GM18861 (cell line): ENCODE measurements around the gene MLYCD.

Experiments
- ATAC-seq: cut with Tn5 transposase; IDR thresholded peaks from one replicate; pipeline ENCODE4 v1.9.1; 2021; ENCODE audit not compliant: unreplicated experiment

Gene MLYCD

DNA sequence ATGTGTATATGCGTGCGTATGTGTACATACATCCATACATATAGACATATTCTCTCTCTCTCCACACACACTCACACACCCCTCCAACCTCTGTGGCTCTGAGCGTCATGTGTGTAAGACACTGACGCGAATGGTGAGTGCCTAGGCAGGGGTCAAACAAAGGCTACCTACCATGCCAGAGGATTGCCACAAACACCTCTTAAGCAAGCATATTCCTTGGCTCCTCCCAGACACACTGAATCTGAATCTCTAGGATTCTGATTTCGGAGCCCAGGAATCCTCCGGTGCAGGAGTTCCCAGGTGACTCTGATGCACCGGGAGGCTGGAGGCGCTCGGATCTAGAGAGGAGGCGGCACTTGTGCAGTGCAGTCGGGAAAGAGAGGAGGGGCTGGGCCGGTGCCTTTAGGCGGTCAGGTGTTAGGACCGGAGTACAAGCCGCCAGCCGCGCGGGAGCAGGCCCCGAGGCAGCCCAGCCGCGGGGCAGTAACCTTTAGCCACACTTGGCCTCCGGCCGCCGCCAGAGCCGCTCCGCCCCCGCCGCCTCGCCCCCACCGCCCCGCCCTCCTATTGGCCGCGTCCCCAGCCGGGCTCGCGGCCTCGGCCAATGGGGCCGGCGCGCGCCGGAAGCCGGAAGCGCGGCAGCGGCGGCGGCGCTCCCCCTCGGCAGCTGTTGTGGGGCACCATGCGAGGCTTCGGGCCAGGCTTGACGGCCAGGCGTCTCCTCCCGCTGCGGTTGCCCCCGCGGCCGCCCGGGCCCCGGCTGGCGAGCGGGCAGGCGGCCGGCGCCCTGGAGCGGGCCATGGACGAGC is at the start of gene MLYCD:
Gene MLYCD, plus strand, starts transcription at position 653 of the 809 bp plus-strand sequence. Its CDS starts 30 bp downstream, at position 683.
- peak; percentile 79 for ATAC-seq

GRCh38 chr16:83849421-83849820 is 49.5 kb upstream of the MLYCD start:
- ATAC-seq, result no peak

DNA sequence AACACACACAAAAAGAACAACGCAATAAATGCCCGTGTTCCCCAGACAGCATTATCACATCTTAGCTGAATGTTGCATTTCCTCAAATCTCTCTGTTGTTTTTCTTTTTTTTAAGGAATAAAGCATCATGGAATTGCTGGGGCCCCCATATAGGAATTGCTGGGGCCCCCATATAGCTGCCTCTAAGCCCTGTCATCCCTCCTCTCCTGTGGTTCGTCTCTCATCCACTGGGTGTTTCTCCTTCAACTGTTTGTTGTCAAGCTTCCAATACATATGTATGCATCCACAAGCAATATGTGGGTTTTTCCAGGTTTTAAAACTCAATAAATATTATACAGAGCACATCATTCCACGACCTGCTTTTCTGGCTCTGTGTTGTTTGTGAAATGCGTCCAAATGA is 48.0 kb upstream of the MLYCD start:
- no peak for ATAC-seq

DNA sequence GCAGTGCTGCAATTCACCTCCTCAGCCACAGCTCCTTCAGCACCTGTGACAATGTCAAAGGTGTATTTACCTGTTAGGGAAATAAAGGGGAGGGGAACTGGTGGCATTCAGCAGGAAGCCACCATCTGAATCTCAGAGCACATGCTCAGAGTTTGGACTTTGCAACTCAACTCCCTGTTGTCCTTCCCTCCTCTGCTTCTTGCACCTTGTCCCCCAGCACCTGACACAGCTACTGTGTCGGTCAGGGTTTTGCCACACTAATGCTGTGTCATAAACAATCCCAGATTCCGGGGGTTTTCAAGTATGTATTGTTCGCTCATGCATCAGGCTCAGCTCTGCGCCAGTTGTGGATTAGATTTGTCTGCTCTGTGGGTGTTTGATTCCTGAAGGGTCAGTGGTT is 47.4 kb upstream of the MLYCD start:
- no peak for ATAC-seq

GRCh38 chr16:83852774-83853173 is 46.1 kb upstream of the MLYCD start:
- no peak for ATAC-seq

DNA sequence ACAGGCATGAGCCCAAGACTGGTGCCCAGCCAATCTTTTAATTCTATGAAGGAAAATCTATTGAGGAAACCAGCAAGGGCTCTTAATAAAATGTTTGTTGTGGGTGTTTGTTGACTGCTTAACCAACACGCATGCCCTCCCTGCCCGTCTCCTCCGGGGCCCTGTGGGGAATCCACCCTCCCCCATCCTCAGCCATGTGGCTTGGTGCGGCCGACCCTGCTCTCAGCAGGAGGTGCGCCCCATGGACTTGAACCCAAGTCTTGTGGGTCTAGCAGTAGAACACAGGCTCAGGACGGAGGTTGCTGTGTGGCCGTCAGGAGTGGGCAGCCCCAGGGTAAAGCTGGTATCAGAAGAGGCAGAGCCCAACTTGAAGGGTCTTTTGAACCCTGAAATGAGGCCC is 45.1 kb upstream of the MLYCD start:
- ATAC-seq, result no peak

- no peak for ATAC-seq
Measured at GRCh38 chr16:83854420-83854819, 44.5 kb upstream of the MLYCD start.

- ATAC-seq, result no peak
Measured at GRCh38 chr16:83856792-83857191, 42.1 kb upstream of the MLYCD start.

DNA sequence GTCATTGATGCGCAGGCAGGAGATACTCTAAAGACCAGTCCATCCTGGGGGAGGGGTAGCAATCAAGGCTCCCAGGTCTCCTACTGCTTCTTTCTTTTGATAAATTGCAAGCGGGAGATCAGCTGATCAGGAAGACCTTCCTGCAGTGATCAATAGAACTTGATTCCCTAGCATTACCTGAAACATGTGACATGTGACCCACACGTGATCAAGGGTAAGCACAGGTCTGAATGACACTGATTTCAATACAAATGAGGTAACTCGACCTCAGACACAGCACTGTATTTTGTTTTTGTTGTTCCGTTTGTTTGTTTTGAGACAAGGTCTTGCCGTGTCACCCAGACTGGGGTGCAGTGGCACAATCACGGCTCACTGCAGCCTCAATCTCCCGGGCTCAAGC is 39.6 kb upstream of the MLYCD start:
- no peak for ATAC-seq

DNA sequence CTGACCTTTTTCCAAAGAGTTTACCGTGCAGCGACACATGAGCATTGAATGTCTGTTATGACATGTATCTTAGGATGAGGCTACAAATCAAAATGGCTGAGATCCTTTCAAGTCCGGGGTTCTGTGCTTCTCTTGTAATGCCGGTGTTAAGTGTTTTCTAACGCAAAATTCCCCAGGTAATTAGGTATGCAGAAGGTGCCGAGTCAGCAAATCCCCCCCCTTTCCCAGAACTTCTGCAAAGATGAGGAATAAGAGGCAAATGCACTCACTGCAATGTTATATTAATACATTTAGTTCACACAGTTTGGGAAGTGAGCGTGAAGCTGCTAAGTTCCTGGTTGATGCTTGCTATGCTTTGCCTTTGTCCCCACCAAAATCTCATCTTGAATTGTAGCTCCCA is 36.3 kb upstream of the MLYCD start:
- ATAC-seq, result no peak

GRCh38 chr16:83863682-83864081 is 35.2 kb upstream of the MLYCD start:
- no peak for ATAC-seq

GRCh38 chr16:83870830-83871229 is 28.1 kb upstream of the MLYCD start:
- ATAC-seq, result no peak

GRCh38 chr16:83878838-83879237 is 20.1 kb upstream of the MLYCD start:
- no peak for ATAC-seq

GRCh38 chr16:83882163-83882885 is 16.6 kb upstream of the MLYCD start:
- no peak for ATAC-seq

DNA sequence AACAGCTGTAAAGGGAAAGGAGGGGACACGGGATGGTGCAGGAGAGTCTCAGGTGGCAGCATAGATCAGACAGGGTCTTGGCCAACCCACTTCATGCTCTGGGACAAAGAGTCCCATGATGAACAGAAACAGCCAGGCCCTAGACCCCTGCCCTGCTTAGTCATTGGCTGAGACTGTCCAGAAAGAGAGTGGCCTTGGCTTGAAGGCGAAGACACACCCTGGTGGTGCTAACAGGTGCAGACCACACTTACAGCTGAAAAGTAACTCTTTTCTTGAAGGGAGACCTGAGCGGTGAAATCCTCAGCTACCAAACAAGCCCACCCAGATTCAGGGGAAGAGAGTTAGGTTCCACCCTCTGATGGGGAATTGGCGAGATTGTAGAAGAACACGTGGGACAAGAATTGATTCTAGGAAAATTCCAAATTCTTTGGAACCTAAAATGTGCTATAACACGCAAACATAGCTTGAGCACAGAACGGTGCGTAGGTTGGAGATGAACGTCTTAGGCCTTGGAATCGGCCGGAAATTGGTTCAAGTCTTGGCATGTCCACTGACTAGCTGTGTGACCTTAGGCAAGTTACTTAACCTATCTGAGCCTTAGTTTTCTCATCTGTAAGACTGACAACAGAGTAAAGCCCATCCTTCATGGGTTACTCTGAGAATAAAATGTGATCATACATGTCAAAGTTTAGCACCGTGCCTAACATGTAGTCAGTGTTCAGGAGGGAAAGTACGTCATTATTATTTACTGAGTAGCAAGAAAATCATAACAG is 12.5 kb upstream of the MLYCD start:
- no peak for ATAC-seq

DNA sequence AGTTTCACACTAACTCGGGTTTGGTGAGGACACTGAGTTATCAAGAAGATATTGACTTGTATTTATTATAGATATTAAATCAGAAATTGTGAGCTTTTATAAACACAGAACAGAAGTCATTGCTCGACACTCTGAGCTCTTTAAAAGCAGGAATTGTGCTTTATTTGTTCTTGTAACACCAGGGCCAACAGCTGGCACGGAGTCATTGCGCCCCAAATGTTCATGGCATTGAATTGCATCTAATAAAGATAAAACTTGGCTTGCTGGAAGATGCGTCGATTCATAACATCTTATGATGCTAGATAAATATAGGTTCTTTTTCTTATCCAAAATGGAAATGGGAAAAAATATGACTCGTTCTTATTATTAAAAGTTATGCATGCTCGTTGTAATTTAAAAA is 11.8 kb upstream of the MLYCD start:
- no peak for ATAC-seq

DNA sequence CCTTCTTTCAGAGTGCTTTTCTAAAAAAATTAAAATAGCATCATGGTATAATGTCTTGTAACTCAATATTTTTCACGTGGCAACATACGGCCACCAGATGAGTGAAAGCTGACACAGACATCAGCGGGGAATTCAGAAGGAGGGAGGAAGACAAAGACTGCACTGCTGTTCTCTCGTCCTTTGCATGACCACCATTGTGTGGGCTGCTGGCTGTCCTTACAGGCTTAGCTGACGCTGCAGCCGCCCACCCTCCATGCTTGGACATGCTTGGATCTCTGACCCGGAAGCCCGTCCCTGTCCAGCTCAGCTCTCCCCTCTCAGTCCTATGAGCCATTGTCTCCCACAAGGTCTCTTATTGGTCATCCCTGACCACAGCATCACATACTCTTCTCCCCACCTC is 11.4 kb upstream of the MLYCD start:
- ATAC-seq, result no peak

DNA sequence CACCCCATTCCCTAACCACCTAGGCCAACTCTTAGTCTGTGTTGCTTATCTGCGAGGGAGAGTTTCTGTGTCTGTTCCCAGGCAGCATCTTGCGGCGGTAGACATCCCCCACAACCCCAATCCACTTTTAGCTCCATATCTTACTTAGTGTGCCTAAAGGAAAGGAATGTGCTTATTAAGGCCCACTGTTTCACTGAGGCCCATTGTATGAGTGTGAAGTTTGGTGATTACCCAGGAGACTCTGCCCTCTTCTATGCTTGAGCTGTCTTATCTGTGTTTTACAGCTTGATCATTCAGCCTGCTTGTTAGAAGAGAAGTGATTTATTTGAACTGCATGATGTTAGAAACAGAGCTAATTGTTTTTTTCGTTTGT is 10.3 kb upstream of the MLYCD start:
- no peak for ATAC-seq

GRCh38 chr16:83890359-83890758 is 8.6 kb upstream of the MLYCD start:
- ATAC-seq, result no peak

DNA sequence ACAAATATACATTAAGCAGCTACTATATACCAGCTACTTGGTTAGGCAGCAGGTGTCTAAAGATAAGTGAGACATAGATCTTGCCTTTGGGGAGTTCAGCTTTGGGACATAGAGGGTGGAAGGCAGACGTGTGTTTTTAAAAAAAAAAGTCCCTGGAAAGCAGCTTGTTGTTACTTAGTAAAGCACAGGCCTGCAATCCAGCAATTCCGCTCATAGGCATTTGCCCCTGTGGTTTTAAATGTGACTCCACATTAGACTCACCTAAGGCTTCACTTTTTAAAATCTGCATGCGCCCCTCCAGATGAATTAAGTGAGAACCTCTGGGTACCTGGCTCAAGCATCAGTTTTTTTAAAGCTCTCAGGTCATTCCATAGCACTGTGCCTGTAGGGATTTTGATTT is 7.2 kb upstream of the MLYCD start:
- no peak for ATAC-seq

DNA sequence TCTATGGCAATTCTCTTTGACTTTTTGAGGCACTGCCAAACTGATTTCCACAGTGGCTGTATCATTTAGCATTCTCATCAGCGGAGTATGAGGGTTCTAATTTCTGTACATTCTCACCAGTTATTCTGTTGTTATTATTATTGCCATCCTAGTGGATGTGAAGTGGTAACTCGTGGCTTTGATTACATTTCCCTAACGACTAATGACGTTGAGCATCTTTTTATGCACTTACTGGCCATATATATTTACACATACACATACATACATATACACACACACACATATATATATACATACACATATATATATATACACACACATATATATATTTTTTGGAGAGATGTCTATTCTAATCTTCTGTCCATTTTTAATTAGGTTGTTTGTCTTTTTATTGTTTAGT is 3.7 kb upstream of the MLYCD start:
- no peak for ATAC-seq

DNA sequence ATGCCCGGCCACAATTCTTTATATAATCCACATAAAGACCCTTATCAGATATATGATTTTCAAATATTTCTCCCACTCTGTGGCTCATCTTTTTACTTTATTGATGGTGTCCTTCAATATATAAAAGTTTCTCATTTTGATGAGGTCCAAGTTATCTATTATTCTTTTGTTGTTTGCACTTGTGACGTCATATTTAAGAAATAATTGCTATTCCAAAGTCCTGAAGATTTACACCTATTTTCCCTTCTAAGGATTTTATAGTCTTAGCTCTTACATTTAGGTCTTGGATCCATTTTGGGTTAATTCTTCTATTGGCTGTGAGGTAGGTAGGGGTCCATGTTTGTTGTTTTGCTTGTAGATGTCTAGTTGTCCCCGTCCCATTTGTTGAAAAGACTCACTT is 3.0 kb upstream of the MLYCD start:
- no peak for ATAC-seq
